ENCODE data around the gene TAF1L. TPM values are rescaled to one million over a fixed set of nuclear protein-coding genes. Genes with fewer than 3 reads are reported as not detected.
"Not testable (repeated sequence)": the region's sequence is repeated elsewhere in the genome, so short reads cannot be mapped to it uniquely, and the experiment has no call there.

Gene TAF1L
- polyA plus RNA-seq, 1 donor = 0.03 TPM

- not testable (repeated sequence) for DNase-seq; H3K4me3 ChIP-seq (ENCODE audit: low read length); H3K27ac ChIP-seq (ENCODE audit: low read length); H3K9me3 ChIP-seq (ENCODE audit: control insufficient read depth, low read depth, low read length); H3K27me3 ChIP-seq (ENCODE audit: control insufficient read depth, insufficient read depth, low read length); H3K4me1 ChIP-seq (ENCODE audit: control insufficient read depth, insufficient read depth, low read length); H3K36me3 ChIP-seq (ENCODE audit: control insufficient read depth, insufficient read depth, low read length)
- 100% methylated on average over 1 of the region's 5 CpGs for WGBS (ENCODE audit: insufficient coverage, low lambda C conversion rate)
Observed at GRCh38 chr9:32633151-32633550, 2.3 kb downstream of the TAF1L start.

GRCh38 chr9:32631991-32632390, 3.5 kb downstream of the TAF1L start:
- no CpG with 5 or more reads among the region's 9 CpGs for WGBS (ENCODE audit: insufficient coverage, low lambda C conversion rate)
- no peaks in the 10 kb centered on the region for H3K27me3 ChIP-seq (ENCODE audit: control insufficient read depth, insufficient read depth, low read length)
- no peak overlapping the region for H3K4me3 ChIP-seq (ENCODE audit: low read length)
- no peaks in the 10 kb centered on the region for H3K9me3 ChIP-seq (ENCODE audit: control insufficient read depth, low read depth, low read length)
- DNase-seq = no peak
- H3K36me3 ChIP-seq (ENCODE audit: control insufficient read depth, insufficient read depth, low read length) = no peaks in the 10 kb centered on the region
- no peaks in the 10 kb centered on the region for H3K4me1 ChIP-seq (ENCODE audit: control insufficient read depth, insufficient read depth, low read length)
- no peak overlapping the region for H3K27ac ChIP-seq (ENCODE audit: low read length)

GRCh38 chr9:32627394-32627954, 8.0 kb downstream of the TAF1L start:
- no peaks in the 10 kb centered on the region for H3K9me3 ChIP-seq (ENCODE audit: control insufficient read depth, low read depth, low read length)
- no peak for DNase-seq
- H3K4me3 ChIP-seq (ENCODE audit: low read length) = no peak overlapping the region
- H3K4me1 ChIP-seq (ENCODE audit: control insufficient read depth, insufficient read depth, low read length) = no peaks in the 10 kb centered on the region
- no peaks in the 10 kb centered on the region for H3K27me3 ChIP-seq (ENCODE audit: control insufficient read depth, insufficient read depth, low read length)
- no peak overlapping the region for H3K27ac ChIP-seq (ENCODE audit: low read length)
- H3K36me3 ChIP-seq (ENCODE audit: control insufficient read depth, insufficient read depth, low read length) = no peaks in the 10 kb centered on the region

- Histone ChIP-seq H3K27ac (ENCODE audit: low read length) (no peak overlapping the region), H3K4me3 (ENCODE audit: low read length) (no peak overlapping the region), H3K36me3 (ENCODE audit: control insufficient read depth, insufficient read depth, low read length) (no peaks in the 10 kb centered on the region), H3K27me3 (ENCODE audit: control insufficient read depth, insufficient read depth, low read length) (no peaks in the 10 kb centered on the region), H3K4me1 (ENCODE audit: control insufficient read depth, insufficient read depth, low read length) (no peaks in the 10 kb centered on the region), H3K9me3 (ENCODE audit: control insufficient read depth, low read depth, low read length) (no peaks in the 10 kb centered on the region)
- DNase-seq = no peak
- 100% methylated on average over 1 of the region's 2 CpGs for WGBS (ENCODE audit: insufficient coverage, low lambda C conversion rate)
Observed at GRCh38 chr9:32625320-32625719, 10.1 kb downstream of the TAF1L start.

GRCh38 chr9:32622948-32623347, 12.5 kb downstream of the TAF1L start:
- Histone ChIP-seq H3K4me3 (ENCODE audit: low read length) (no peak overlapping the region), H3K27me3 (ENCODE audit: control insufficient read depth, insufficient read depth, low read length) (no peaks in the 10 kb centered on the region), H3K4me1 (ENCODE audit: control insufficient read depth, insufficient read depth, low read length) (no peaks in the 10 kb centered on the region), H3K36me3 (ENCODE audit: control insufficient read depth, insufficient read depth, low read length) (no peaks in the 10 kb centered on the region), H3K9me3 (ENCODE audit: control insufficient read depth, low read depth, low read length) (no peaks in the 10 kb centered on the region), H3K27ac (ENCODE audit: low read length) (no peak overlapping the region)
- DNase-seq = no peak
- WGBS (ENCODE audit: insufficient coverage, low lambda C conversion rate) = no CpG with 5 or more reads among the region's 1 CpG

- Histone ChIP-seq H3K9me3 (ENCODE audit: control insufficient read depth, low read depth, low read length) (no peaks in the 10 kb centered on the region), H3K36me3 (ENCODE audit: control insufficient read depth, insufficient read depth, low read length) (no peaks in the 10 kb centered on the region), H3K4me1 (ENCODE audit: control insufficient read depth, insufficient read depth, low read length) (no peaks in the 10 kb centered on the region), H3K27ac (ENCODE audit: low read length) (no peak overlapping the region), H3K27me3 (ENCODE audit: control insufficient read depth, insufficient read depth, low read length) (no peaks in the 10 kb centered on the region), H3K4me3 (ENCODE audit: low read length) (no peak overlapping the region)
- WGBS (ENCODE audit: insufficient coverage, low lambda C conversion rate) = no CpG with 5 or more reads among the region's 5 CpGs
- no peak for DNase-seq
Observed at GRCh38 chr9:32618261-32618660, 17.2 kb downstream of the TAF1L start.

GRCh38 chr9:32606811-32607210, 28.7 kb downstream of the TAF1L start:
- Histone ChIP-seq H3K27me3 (ENCODE audit: control insufficient read depth, insufficient read depth, low read length) (no peaks in the 10 kb centered on the region), H3K36me3 (ENCODE audit: control insufficient read depth, insufficient read depth, low read length) (no peaks in the 10 kb centered on the region), H3K27ac (ENCODE audit: low read length) (no peak overlapping the region), H3K9me3 (ENCODE audit: control insufficient read depth, low read depth, low read length) (no peaks in the 10 kb centered on the region), H3K4me1 (ENCODE audit: control insufficient read depth, insufficient read depth, low read length) (no peaks in the 10 kb centered on the region), H3K4me3 (ENCODE audit: low read length) (no peak overlapping the region)
- 100% methylated on average over 1 of the region's 2 CpGs for WGBS (ENCODE audit: insufficient coverage, low lambda C conversion rate)
- DNase-seq = no peak

- H3K4me3 ChIP-seq (ENCODE audit: low read length) = no peak overlapping the region
- 100% methylated on average over 1 of the region's 12 CpGs for WGBS (ENCODE audit: insufficient coverage, low lambda C conversion rate)
- H3K9me3 ChIP-seq (ENCODE audit: control insufficient read depth, low read depth, low read length) = no peaks in the 10 kb centered on the region
- no peaks in the 10 kb centered on the region for H3K27me3 ChIP-seq (ENCODE audit: control insufficient read depth, insufficient read depth, low read length)
- no peak overlapping the region for H3K27ac ChIP-seq (ENCODE audit: low read length)
- H3K4me1 ChIP-seq (ENCODE audit: control insufficient read depth, insufficient read depth, low read length) = no peaks in the 10 kb centered on the region
- no peaks in the 10 kb centered on the region for H3K36me3 ChIP-seq (ENCODE audit: control insufficient read depth, insufficient read depth, low read length)
- no peak for DNase-seq
Observed at GRCh38 chr9:32603914-32604852, 31.3 kb downstream of the TAF1L start.

GRCh38 chr9:32599021-32599420, 36.4 kb downstream of the TAF1L start:
- H3K27ac ChIP-seq (ENCODE audit: low read length); H3K4me3 ChIP-seq (ENCODE audit: low read length); DNase-seq; H3K36me3 ChIP-seq (ENCODE audit: control insufficient read depth, insufficient read depth, low read length); H3K27me3 ChIP-seq (ENCODE audit: control insufficient read depth, insufficient read depth, low read length); H3K4me1 ChIP-seq (ENCODE audit: control insufficient read depth, insufficient read depth, low read length); H3K9me3 ChIP-seq (ENCODE audit: control insufficient read depth, low read depth, low read length): not testable (repeated sequence)
- WGBS (ENCODE audit: insufficient coverage, low lambda C conversion rate) = 83% methylated on average over 1 of the region's 3 CpGs

- DNase-seq = no peak
- H3K9me3 ChIP-seq (ENCODE audit: control insufficient read depth, low read depth, low read length) = no peaks in the 10 kb centered on the region
- no peaks in the 10 kb centered on the region for H3K27me3 ChIP-seq (ENCODE audit: control insufficient read depth, insufficient read depth, low read length)
- no peak overlapping the region for H3K27ac ChIP-seq (ENCODE audit: low read length)
- H3K4me1 ChIP-seq (ENCODE audit: control insufficient read depth, insufficient read depth, low read length) = no peaks in the 10 kb centered on the region
- no peaks in the 10 kb centered on the region for H3K36me3 ChIP-seq (ENCODE audit: control insufficient read depth, insufficient read depth, low read length)
- no peak overlapping the region for H3K4me3 ChIP-seq (ENCODE audit: low read length)
Observed at GRCh38 chr9:32596936-32597335, 38.5 kb downstream of the TAF1L start.

Data from large intestine (tissue), 3 donors.